ENCODE data around the gene EVL.
A peak's percentile ranks its signal among the peaks of the same experiment; 100 is the strongest.
"Not testable (repeated sequence)": the region's sequence is repeated elsewhere in the genome, so short reads cannot be mapped to it uniquely, and the experiment has no call there.

EVL gene

DNA sequence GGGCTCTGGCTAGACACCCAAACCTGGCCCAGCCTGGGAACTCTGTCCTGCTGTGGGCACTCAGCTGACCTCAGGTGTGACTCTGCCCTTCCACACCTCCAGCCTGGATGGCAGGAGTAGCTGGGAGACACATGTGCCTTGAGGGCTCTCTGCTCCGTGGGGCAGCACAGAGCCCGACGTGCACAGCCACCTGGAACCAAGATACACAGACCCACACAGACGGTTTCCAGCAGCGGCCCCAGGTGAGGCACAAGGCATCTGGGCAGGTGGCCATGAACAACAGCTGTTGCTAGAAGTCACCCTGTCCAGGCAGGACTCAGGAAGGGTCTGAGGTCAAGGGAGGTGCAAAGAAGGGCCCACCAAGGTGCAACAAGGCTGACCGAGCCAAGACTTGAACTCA, 88.3 kb downstream of the EVL start:
- TF ChIP-seq, protein P1, sequence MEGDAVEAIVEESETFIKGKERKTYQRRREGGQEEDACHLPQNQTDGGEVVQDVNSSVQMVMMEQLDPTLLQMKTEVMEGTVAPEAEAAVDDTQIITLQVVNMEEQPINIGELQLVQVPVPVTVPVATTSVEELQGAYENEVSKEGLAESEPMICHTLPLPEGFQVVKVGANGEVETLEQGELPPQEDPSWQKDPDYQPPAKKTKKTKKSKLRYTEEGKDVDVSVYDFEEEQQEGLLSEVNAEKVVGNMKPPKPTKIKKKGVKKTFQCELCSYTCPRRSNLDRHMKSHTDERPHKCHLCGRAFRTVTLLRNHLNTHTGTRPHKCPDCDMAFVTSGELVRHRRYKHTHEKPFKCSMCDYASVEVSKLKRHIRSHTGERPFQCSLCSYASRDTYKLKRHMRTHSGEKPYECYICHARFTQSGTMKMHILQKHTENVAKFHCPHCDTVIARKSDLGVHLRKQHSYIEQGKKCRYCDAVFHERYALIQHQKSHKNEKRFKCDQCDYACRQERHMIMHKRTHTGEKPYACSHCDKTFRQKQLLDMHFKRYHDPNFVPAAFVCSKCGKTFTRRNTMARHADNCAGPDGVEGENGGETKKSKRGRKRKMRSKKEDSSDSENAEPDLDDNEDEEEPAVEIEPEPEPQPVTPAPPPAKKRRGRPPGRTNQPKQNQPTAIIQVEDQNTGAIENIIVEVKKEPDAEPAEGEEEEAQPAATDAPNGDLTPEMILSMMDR (IDR thresholded peaks at IDR 0.05; ENCODE audit: control insufficient read depth, extremely low read depth, insufficient read depth) = no peak
- H3K4me3 ChIP-seq (ENCODE audit: low read depth, low read length) = no peak overlapping the region

DNA sequence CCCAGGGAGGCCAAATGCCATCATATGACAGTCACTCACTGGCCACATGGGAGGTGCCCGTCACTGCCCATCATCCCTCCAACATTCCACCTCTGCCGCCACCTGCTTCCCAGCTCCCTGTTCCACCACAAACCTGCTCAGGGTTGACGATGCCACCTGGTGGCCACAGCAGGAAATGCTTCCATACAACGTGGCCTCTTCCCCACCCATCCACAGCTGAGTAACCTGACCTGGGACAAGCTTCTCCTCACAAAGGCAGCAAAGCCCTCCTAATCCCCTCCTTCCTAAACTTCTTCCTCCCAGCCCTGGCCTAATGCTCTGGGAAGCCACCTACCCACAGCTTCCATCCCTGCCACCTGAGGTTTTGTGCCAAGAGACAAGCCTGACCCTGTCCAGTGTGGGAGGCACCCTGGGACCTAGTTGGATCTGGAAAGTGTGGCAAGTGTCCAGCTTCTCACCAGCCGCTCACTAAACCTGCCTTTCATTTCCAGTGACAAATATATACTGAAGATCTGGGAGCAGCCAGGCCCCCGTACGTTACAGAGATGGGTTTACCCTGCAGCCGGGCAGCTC, 89.9 kb downstream of the EVL start:
- DNase-seq (ENCODE audit: low read depth) = peak; percentile 32
- peak overlapping the region; percentile 23 for H3K4me3 ChIP-seq (ENCODE audit: low read depth, low read length)
- TF ChIP-seq, protein P1 (IDR thresholded peaks at IDR 0.05; ENCODE audit: control insufficient read depth, extremely low read depth, insufficient read depth) = peak; percentile 73

More for the DNA sequence above, 88.3 kb downstream of the EVL start:
- no peak for DNase-seq (ENCODE audit: low read depth)

DNA sequence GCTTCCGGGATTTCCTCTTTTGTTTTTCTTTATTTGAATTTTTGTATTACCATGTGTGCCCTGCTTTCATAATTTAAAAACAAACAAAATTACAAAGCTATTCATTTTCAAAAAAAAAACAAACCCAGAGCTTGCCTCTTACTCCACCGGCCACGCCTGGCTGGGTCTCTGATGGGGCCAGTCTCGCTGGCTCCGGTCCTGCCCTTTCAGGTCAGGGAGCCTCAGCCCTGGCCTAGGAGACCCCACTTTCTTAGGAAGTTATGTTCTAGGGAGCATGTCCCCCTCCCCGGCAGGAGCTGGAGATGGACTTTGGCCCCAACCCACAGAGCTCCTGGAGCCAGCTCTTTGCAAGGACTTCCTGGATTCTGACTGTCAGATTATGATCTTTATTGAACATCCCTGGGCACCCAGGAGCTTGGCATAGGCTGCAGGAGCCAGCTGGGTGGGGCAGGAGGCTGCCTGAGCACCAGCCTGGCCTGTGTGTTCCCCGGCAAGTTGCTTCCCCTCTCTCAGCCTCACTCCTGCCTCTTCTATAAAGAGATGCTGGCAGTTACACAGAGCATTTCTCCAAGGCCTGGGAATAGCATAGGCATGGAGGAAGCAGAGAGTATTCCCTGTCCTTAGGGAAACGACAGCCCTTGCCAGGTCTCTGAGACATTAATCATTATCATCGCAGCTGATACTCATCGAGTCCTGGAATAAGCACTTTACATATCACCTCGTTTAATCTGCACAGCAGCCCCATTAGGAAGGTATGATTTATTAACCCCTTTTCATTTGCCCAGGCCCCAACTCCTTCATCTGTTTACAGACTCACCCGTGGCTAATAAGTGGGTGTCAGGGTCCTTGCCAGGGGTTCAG, 90.8 kb downstream of the EVL start:
- DNase-seq (ENCODE audit: low read depth) = peak; percentile 94
- TF ChIP-seq, protein P1 (IDR thresholded peaks at IDR 0.05; ENCODE audit: control insufficient read depth, extremely low read depth, insufficient read depth) = no peak
- H3K4me3 ChIP-seq (ENCODE audit: low read depth, low read length) = peak overlapping the region; percentile 23

DNA sequence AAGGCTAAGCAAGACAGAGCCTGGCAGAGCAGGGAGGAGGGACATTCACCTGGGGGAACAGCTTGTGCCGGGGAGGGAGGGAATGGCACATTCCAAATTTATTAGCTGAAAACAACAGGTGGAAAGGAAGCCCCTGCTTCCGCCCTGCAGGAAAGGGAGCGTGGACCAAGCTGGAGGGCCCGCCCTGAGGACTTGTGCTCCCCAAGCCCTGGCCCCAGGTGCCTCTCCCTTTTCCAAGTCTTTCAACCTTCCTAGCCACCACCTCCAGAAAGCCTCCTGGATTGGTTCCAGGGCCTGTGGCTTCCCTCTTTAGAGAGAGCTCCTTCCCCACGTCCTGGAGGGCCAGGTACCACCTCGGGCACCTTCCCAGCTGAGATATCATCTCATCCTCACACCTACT, 91.6 kb downstream of the EVL start:
- no peak for DNase-seq (ENCODE audit: low read depth)
- TF ChIP-seq, protein P1 (IDR thresholded peaks at IDR 0.05; ENCODE audit: control insufficient read depth, extremely low read depth, insufficient read depth) = no peak
- no peak overlapping the region for H3K4me3 ChIP-seq (ENCODE audit: low read depth, low read length)

DNA sequence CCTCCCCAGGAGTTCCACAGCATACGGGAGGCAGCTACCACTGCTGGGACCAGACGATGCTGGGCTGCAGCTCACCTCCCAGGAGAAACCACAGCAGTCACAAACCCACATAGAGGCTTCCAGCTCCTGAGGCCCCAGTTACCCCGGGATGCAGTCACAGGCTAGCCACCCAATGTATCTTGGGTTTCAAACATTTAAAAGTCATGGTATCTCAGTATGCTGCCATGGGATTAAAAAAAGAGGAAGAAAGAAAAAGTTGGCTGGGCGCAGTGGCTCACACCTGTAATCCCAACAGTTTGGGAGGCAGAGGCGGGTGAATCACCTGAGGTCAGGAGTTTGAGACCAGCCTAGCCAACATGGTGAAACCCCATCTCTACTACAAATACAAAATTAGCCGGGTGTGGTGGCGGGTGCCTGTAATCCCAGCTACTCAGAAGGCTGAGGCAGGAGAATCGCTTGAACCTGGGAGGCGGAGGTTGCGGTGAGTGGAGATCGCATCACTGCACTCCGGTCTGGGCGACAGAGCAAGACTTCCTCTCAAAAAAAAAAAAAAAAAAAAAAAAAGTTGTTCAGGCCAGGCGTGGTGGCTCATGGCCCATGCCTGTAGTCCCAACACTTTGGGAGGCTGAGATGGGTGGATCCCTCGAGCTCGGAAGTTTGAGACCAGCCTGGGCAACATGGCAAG, 92.5 kb downstream of the EVL start:
- not testable (repeated sequence) for H3K4me3 ChIP-seq (ENCODE audit: low read depth, low read length); DNase-seq (ENCODE audit: low read depth)

DNA sequence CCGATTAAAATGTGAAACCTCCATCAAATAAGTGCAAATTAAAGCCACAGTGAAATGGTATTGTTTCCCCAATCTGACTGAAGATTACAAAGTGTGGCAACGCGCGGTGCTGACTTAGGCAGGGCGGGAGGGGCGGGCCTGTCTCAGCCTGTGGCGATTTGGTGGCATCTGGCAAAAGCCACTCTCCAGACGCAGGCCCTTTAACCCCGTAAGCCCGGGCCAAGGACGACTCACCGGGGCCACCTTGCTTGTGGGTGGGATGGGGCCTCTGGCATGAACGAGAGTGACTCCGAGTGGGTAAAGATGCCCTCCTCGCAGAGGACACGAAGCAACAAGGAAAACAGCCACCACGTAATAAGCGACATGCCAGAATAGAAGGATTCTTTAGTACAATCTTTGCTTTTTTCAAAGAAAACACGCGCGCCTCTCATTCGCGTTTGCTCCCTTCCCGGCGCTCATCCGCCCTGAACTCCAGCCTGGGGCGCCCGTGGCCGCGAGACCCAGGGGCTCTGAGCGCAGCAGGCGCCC, 93.4 kb downstream of the EVL start:
- TF ChIP-seq, protein P1 (IDR thresholded peaks at IDR 0.05; ENCODE audit: control insufficient read depth, extremely low read depth, insufficient read depth) = no peak
- no peak overlapping the region for H3K4me3 ChIP-seq (ENCODE audit: low read depth, low read length)
- no peak for DNase-seq (ENCODE audit: low read depth)

All from LNCaP clone FGC (cell line).